Astrocyte (in vitro differentiated cells and primary cell): Measurements from ENCODE around the gene DCST1.

Experiments used
- CTCF ChIP-seq: IDR thresholded peaks from 2 replicates; pipeline ENCODE4 v1.5.1; 2011; ENCODE audit warnings: low read depth, mild to moderate bottlenecking, inconsistent platforms, low read length, moderate library complexity; ENCODE audit not compliant: insufficient read depth
- EZH2 ChIP-seq: IDR thresholded peaks from 2 replicates; pipeline ENCODE4 v1.6.1; 2012; ENCODE audit warnings: mild to moderate bottlenecking, low read length, inconsistent platforms; ENCODE audit not compliant: insufficient read depth

- TF ChIP-seq CTCF (no peak), EZH2 (no peak)
These were observed 32.3 kb upstream of the DCST1 start for GRCh38 chr1:155001425-155001674.
